GM18951 (cell line): ENCODE measurements around the gene LIN37.

ENCODE experiments used
- POLR2A ChIP-seq: IDR thresholded peaks from 4 replicates; pipeline ENCODE4 v1.6.1; 2011; ENCODE audit warnings: mild to moderate bottlenecking; ENCODE audit not compliant: insufficient read length, insufficient read depth; ENCODE audit errors: extremely low read depth
- in situ Hi-C: fragments of 300-500 bp; cut with MboI; formaldehyde crosslinking; loops from one replicate; pipeline ENCODE4 v1.12.0; 2022; ENCODE audit warnings: low sequenced_read_pairs, mixed read lengths, inconsistent platforms; ENCODE audit not compliant: unreplicated experiment

The LIN37 gene

DNA sequence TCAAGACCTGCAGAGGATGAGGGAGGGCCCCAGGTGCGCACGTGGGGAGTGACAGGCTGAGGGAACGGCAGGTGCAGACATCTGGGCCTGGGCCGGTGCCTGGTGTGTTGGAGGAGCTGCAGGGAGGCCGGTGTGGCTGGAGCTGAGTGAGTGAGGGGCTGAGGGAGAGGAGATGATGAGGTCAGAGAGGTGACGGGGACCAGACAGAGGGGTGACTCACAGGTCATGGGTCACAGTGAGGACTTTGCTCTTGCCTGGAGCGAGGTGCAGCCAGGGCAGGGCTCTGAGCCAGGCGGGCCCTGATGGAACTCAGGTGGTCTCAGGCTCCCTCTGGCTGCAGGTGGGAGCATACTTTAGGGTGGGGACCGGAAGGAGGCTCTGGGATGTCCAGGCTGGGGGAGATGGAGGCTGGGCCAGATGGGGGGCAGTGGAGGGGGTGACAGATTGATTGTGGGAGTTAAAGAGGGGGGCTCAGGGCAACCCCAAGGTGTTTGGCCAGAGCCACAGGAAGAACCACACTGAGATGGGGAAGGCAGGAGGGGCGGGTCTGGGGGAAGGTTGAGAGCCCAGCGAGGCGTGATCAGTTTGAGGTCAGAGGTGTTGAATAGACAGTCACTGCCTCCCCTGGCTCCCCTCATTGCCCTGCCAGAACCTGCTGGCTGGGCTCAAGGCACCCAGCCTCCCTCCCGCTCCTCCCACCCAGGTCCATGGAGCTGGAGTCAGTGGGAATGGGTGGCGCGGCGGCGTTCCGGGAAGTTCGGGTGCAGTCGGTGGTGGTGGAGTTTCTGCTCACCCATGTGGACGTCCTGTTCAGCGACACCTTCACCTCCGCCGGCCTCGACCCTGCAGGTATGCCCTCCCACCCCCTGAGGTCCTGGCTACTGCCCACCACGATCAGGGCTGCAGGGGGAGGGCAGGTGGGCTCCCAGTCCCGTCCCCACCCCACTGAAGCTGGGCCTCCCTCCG is 35.4 kb downstream of the LIN37 start:
- in situ Hi-C loops: no loop called here
- no peak for TF ChIP-seq POLR2A

DNA sequence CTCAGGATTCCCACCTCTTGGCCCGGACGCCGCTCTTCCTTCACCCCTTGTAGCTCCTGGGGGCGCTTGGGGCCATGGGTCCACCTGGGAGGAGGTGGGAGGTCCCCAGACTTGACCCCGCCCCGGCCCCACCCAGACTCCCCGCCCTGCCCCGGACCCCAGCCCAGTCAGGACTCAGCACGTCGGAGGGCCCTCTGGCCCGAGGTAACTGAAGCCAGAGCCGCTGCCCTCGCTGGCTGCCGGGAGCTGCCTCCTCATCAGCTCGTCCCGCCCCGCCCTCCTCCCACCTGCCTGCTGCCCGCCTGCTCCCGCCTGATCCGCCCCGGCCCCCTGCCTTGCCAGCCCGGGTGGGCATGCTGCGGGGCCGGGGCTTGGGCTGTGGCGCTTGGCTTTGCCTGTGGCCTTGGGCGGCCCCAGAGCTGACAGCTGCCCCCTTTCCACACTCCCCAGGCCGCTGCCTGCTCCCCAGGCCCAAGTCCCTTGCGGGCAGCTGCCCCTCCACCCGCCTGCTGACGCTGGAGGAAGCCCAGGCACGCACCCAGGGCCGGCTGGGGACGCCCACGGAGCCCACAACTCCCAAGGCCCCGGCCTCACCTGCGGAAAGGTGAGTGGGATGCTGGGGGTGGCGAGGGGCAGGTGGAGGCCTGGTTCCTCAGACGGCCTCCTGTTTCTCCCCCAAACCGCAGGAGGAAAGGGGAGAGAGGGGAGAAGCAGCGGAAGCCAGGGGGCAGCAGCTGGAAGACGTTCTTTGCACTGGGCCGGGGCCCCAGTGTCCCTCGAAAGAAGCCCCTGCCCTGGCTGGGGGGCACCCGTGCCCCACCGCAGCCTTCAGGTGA is 36.3 kb downstream of the LIN37 start:
- no peak for TF ChIP-seq POLR2A
- in situ Hi-C loops: no loop called here

DNA sequence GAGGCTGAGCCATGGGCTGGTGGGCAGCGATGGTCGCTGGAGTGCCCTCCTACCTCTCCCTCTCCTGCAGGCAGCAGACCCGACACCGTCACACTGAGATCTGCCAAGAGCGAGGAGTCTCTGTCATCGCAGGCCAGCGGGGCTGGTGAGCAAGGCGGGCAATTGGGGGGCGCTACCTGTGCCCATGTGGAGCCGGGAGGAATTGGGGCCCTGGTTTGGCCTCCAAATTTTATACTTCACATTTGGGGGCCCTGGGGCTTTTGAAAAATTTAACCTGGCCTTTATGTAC is 36.9 kb downstream of the LIN37 start:
- TF ChIP-seq POLR2A: no peak
- in situ Hi-C loops: no loop called here

DNA sequence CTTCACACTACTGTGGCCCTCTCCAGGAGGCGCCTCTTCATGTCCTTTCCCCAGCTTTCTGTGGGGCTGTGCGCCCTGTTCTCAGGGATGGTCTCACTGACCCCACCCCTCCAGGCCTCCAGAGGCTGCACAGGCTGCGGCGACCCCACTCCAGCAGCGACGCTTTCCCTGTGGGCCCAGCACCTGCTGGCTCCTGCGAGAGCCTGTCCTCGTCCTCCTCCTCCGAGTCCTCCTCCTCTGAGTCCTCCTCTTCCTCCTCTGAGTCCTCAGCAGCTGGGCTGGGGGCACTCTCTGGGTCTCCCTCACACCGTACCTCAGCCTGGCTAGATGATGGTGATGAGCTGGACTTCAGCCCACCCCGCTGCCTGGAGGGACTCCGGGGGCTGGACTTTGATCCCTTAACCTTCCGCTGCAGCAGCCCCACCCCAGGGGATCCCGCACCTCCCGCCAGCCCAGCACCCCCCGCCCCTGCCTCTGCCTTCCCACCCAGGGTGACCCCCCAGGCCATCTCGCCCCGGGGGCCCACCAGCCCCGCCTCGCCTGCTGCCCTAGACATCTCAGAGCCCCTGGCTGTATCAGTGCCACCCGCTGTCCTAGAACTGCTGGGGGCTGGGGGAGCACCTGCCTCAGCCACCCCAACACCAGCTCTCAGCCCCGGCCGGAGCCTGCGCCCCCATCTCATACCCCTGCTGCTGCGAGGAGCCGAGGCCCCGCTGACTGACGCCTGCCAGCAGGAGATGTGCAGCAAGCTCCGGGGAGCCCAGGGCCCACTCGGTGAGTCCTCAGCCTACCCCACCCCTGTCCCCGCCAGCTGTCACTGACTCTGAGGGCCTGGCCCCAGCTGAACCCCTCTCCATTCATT is 38.2 kb downstream of the LIN37 start:
- in situ Hi-C loops: no loop called here
- TF ChIP-seq POLR2A: no peak

DNA sequence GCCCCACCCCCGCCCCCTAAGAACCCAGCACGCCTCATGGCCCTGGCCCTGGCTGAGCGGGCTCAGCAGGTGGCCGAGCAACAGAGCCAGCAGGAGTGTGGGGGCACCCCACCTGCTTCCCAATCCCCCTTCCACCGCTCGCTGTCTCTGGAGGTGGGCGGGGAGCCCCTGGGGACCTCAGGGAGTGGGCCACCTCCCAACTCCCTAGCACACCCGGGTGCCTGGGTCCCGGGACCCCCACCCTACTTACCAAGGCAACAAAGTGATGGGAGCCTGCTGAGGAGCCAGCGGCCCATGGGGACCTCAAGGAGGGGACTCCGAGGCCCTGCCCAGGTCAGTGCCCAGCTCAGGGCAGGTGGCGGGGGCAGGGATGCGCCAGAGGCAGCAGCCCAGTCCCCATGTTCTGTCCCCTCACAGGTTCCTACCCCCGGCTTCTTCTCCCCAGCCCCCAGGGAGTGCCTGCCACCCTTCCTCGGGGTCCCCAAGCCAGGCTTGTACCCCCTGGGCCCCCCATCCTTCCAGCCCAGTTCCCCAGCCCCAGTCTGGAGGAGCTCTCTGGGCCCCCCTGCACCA is 38.9 kb downstream of the LIN37 start:
- TF ChIP-seq POLR2A: no peak
- in situ Hi-C loops: no loop called here

DNA sequence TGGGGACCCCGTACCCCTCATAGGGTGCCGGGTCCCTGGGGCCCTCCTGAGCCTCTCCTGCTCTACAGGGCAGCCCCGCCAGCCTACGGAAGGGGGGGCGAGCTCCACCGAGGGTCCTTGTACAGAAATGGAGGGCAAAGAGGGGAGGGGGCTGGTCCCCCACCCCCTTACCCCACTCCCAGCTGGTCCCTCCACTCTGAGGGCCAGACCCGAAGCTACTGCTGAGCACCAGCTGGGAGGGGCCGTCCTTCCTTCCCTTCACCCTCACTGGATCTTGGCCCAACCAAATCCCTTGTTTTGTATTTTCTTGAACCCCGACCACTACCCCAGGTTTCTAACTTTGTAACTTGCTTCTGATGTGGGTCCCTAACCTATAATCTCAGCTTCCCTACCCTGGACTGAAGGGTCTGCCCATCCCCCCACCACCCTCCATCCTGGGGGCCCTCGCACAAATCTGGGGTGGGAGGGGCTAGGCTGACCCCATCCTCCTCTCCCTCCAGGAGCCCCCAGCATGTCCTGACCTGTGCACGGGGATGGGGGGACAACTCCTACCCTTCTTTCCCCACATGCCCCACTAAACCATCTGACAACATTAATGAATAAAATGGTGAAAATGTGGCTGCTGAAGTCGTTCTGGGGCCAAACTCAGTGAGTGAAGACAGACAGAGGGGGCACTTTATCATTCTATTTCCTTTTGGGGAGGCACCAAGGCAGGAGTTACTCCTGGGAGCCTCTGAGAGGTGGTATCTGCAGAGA is 40.0 kb downstream of the LIN37 start:
- no peak for TF ChIP-seq POLR2A
- in situ Hi-C loops: no loop called here

DNA sequence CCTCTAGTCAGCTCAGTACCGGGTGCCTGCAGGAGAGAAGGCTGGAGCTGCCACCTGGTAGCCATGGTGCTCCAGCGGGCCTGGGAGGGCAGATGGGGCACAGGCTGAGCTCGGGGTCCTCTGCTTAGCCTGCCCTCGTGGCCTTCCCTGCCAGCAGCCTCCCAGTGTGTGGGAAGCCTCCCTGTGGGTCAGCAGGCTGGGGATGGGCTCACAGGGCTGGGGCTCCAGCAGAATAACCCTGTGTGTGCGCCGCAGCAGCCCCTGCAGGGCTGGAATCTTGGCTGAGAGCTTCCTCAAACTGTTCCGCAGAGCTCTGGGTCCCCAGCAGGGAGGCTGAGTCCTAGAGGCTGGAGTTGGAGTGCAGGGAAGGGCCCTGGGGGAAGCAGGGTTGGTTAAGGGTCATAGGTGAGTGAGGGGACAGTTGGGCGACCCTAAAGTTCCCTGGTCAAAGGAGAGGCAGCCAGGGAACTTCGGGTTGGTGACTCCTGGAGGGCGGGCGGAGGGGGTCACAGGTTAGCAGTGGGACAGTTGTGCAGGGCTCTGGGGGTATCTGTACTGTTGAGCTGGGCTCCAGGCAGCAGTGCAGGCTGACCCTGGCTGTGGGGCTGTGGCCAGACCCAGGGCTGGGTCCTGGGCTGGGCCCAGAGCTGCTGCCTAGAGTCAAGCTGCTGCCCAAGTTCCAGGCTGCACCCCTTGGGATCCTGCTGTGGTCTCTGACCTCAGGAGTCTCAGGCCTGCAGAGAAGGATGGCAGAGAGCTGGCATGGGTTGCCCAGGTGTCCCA is 41.0 kb downstream of the LIN37 start:
- TF ChIP-seq POLR2A: no peak
- in situ Hi-C loops: no loop called here

DNA sequence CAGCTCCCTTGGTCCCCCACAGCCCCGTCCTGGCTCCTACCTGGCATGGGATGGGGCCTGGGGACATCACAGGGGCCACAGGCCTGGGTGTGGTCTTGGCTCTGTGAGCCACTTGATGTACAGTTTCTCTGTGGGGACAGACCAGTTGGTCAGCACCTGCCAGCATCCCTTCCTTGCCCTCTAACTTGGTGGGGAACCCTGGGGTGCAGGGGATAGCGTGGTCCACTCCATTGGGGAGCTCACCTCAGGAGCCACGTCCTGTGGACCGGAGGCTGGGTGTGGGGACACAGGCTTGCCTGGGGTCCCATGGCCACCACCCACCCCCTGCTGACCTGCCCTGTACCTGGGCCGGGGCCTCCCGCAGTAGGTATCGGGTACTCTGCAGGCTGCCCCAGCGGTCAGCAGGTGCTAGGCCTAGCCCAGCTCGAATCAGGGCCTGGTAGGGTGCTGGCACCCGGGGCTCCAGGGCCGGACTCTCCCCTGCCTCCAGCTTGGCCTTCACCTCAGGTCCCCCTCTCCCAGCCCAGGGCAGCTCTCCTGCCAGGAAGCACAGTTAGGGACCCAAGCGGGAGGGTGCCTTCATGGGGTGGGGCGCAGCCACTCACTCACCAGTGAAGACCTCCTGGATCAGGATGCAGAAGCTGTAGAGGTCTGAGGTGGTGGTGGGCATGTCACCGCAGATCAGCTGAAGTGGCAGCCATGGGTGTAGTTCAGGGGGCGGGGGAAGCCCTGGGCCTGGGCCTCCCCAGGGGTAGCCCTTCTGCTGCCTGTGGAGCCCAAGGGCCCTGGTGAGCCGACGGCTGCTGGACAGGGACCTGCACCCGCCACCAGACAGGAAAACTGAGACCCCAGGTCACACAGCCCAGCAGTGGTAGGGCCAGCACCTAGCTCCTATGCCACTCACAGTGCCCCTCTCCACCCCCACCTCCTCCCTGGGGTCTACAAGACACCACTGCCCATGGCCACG is 41.9 kb downstream of the LIN37 start:
- in situ Hi-C loops: no loop called here
- TF ChIP-seq POLR2A: no peak

DNA sequence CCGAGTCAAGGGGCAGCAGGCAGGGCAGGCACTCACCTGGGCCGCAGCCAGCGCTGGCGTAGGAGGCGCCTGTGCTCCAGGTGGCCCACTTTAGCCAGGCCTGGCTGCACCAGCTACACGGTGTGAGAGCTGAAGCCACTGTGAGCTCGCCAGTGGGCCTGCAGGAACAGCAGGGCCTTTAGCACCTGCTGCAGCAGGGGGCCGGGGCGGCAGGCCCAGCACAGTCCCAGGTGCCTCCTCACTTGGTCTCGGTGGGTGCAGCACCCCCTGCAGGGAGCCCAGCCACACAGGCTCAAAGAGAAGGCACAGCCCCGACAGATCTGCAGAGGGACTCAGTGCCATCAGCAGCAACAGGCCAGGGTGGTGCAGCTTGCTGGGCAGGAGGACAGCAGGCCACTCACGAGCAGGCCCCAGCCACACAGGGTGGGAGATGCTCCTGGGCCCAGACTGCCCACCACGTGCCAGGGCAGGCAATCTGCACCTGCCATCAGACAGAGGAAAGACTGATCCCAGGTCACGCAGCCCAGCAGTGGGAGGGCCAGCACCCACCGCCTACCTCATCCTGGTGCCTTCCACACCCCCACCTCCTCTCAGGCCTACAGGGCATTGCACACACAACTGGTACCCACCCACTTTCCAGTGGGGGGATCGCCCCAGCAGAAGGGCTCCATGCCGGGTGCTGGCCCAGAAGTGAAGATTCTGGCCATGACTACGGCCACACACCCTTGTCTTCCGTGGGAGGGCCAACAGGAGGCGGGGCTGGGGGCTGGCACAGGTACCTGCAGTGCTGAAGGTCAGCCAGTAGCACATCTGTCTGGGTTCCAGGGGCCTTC is 42.8 kb downstream of the LIN37 start:
- no peak for TF ChIP-seq POLR2A

DNA sequence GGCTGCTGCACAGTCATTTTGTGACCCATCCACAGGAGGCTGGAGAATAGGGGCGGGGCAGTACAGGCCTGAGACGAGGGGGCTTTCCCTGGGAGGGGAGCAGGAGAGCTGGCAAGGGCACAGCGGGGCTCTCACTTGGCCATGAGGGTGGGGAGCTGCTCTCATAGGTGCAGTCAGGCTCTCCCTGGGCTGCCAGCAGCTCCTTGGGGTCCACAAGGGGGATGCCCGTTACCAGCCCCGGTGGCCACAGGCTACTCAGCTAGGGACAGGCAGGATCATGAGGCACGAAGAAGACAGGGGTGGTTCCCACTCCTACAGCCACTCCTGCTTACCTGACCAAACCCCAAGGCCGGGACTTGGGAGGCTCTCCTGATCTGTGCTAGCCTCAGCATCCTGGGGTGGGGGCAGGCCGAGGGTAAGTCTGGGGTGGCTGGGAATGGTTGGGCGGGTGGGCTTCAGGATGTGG is 43.5 kb downstream of the LIN37 start:
- no peak for TF ChIP-seq POLR2A
- in situ Hi-C loops: no loop called here

More for the DNA sequence above, 42.8 kb downstream of the LIN37 start:
- in situ Hi-C loops: no loop called here

DNA sequence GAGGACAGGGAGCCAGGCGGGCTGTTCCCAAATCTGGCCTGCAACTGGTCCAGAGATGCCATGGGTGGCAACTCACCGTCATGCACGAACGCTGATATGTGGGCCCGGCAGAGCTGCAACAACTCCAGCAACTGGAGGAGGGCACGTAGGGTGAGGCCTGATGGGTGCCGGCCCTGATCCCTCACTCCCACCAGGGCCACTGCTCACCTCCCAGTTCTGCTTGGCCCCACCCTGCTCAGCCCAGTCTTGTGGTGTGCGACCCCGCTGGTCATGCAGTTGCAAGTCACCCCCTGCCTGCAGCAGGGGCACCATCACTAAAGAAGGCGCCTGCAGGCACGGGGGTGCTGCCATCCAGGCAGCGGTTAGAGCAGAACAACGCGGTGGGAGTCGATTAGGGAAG is 43.9 kb downstream of the LIN37 start:
- in situ Hi-C loops: no loop called here
- no peak for TF ChIP-seq POLR2A
